GM12872 (cell line): ENCODE data around the gene DENND6A.

Experiments used
- TF ChIP-seq, protein P1 (sequence below): IDR thresholded peaks from 3 replicates; pipeline ENCODE4 v1.5.1; 2011; ENCODE audit warnings: low read depth, mild to moderate bottlenecking, low read length, moderate library complexity; ENCODE audit not compliant: insufficient read depth

Gene DENND6A, protein sequence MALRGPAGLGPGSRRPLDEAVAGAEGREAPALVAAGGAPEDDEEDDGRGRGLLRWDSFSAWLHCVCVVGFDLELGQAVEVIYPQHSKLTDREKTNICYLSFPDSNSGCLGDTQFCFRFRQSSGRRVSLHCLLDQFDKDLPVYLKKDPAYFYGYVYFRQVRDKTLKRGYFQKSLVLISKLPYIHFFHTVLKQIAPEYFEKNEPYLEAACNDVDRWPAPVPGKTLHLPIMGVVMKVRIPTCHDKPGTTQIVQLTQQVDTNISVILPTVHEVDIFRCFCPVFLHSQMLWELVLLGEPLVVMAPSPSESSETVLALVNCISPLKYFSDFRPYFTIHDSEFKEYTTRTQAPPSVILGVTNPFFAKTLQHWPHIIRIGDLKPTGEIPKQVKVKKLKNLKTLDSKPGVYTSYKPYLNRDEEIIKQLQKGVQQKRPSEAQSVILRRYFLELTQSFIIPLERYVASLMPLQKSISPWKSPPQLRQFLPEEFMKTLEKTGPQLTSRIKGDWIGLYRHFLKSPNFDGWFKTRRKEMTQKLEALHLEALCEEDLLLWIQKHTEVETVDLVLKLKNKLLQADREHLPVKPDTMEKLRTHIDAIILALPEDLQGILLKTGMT

DNA sequence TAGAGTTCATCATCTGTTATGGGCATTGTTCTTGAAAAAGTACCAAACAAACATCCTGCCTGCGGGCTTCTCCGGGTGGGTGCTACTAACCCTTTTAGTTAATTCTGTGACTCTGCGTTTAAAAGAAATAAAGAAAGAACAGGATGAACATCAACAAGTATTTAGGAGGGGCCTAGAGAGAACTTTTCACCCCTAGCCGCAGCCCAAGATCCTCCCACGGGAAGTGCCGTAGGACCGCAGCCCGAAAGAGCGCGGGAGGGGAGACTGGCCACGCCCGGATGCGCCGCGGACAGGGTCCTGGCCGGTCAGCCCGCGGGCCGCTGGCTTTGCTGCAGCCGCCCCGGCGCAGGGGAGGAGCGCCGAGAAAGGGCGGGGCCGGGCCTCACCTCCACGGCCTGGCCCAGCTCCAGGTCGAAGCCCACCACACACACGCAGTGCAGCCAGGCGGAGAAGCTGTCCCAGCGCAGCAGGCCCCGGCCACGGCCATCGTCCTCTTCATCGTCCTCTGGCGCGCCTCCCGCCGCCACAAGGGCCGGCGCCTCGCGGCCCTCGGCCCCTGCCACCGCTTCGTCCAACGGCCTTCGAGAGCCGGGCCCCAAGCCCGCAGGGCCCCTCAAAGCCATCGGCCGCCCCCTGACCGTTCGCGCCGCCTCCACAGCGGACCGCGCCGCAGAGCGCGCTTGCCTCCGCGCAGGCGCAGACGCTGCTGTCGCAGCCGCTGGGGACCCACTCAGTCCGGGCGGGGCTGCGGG is at the start of gene DENND6A:
Gene DENND6A (minus strand): TSS at position 682 of the 752 bp plus-strand sequence. CDS start 59 bp downstream, at position 623.
- TF ChIP-seq, protein P1, sequence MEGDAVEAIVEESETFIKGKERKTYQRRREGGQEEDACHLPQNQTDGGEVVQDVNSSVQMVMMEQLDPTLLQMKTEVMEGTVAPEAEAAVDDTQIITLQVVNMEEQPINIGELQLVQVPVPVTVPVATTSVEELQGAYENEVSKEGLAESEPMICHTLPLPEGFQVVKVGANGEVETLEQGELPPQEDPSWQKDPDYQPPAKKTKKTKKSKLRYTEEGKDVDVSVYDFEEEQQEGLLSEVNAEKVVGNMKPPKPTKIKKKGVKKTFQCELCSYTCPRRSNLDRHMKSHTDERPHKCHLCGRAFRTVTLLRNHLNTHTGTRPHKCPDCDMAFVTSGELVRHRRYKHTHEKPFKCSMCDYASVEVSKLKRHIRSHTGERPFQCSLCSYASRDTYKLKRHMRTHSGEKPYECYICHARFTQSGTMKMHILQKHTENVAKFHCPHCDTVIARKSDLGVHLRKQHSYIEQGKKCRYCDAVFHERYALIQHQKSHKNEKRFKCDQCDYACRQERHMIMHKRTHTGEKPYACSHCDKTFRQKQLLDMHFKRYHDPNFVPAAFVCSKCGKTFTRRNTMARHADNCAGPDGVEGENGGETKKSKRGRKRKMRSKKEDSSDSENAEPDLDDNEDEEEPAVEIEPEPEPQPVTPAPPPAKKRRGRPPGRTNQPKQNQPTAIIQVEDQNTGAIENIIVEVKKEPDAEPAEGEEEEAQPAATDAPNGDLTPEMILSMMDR: no peak

DNA sequence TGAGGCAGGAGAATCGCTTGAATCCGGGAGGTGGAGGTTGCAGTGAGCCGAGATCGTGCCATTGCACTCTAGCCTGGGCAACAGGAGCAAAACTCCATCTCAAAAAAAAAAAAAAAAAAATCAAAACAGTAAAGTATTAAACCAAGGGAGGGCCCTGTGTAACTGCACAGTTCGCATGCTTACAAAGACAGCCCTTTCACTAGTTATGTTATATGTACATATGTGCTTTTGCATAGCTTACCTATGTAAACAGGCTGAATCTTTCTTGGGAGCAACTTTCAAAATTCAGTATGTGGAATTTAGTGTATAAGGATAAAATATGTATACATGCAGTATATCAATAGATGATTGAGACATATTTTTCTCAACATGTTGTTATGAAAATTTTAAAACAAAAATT is 47.1 kb upstream of the DENND6A start:
- TF ChIP-seq, protein P1: no peak

DNA sequence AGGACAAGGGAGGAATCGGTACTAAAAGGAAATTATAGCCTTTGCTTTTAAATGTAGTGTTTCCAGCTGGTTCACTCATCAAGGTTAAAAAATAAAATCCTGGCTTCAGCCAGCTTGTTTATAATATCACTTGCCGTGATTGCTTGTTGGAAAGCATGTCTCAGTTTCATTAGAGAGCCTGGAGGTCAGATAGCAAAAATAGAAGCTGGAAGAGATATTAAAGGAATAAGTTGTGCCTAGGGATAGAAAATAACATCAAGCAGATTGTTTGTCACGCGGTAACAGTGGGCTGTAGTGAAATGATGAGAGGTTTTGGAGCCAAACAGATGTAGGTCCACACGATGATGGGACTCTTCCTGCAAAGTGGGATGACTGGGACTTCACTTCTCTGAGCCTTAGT is 45.5 kb upstream of the DENND6A start:
- TF ChIP-seq, protein P1: no peak

DNA sequence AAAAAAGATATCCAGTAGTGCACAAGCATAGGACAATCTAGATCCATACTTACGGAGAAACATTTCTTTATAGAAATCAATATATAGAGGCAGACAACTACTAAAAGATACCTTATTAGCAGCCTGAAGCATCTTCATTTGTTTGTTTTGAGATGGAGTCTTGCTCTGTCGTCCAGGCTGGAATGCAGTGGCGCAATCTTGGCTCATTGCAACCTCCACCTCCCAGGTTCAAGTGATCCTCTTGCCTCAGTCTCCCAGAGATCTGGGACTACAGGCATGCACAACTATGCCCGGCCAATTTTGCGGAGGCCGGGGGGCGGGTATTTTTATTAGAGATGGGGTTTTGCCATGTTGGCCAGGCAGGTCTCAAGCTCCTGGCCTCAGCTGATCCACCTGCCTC is 45.0 kb upstream of the DENND6A start:
- TF ChIP-seq, protein P1: no peak

DNA sequence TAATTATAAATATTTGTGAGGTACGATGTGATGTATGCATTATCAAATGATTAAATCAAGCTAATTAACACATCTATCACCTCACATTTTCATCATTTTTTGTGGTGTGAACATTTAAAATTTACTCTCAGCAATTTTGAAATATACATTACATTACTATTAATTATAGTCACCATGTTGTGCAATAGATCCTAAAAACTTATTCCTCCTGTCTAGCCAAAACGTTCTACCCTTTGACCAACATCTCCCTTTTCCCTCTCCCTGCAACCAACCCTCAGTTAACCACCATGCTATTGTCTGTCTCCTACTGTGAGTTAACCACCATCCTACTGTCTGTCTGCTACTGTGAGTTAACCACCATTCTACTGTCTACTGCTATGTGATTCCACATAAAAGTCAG is 42.5 kb upstream of the DENND6A start:
- TF ChIP-seq, protein P1: no peak

DNA sequence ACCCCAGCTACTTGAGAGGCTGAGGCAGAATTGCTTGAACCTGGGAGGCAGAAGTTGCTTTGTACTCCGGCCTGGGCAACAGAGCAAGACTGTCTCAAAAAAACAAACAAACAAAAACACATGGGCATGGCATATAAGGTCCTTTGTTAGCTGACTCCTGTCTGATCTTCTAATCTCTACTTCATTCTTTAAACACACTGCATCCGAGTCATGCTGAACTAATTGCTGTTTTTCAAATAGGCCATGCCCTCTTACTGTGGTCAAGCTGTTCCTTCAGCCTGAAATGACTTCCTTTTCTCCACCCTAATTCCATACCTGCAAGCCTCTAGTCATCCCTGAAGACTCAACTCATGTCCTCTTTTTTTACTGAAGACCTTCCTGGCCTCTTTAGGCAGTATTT is 40.9 kb upstream of the DENND6A start:
- TF ChIP-seq, protein P1: no peak

DNA sequence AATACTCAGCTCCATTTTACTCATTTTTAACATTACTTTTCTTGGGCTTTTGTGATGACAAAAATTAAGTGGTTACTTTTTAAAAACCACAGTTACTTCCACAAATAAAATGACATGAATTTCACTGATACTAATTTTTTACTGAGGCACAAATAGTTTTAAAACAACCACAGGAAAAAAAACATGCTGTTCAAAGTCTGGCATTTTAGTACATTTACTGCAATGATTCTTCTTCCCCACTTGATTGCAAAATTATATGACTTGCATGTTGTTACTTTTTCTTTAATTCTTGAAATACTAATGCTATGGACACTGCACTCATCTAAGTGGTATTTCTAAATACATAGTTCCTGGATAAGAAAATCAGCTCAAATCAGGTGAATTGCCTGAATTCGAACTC is 38.4 kb upstream of the DENND6A start:
- TF ChIP-seq, protein P1: no peak
